ENCODE measurements around the gene ELF5. TPM values are rescaled to one million over a fixed set of nuclear protein-coding genes. Genes with fewer than 3 reads are reported as not detected.

ELF5 gene
- polyA plus RNA-seq, 1 donor from 2014 or later, result not detected

- TF ChIP-seq SMC3 (conservative IDR thresholded peaks at IDR 0.05; ENCODE audit: poor library complexity) (no peak), EZH2 (IDR thresholded peaks at IDR 0.05; ENCODE audit: borderline replicate concordance, insufficient read depth, low read length, poor library complexity, severe bottlenecking) (no peak), POLR2AphosphoS5 (IDR thresholded peaks at IDR 0.05) (no peak), MXI1 (conservative IDR thresholded peaks at IDR 0.05; ENCODE audit: poor library complexity, severe bottlenecking) (no peak), TAF1 (IDR thresholded peaks at IDR 0.05; ENCODE audit: low read depth) (no peak)
- H3K27ac ChIP-seq (ENCODE audit: low read length), result no peak overlapping the region
- no peaks in the 10 kb centered on the region for H3K79me2 ChIP-seq (replicated peaks; ENCODE audit: insufficient read depth, low read length)
- H3K9me2 ChIP-seq (ENCODE audit: insufficient read depth, low read length), result no peaks in the 10 kb centered on the region
- H2AFZ ChIP-seq (ENCODE audit: low read depth, low read length), result no peak overlapping the region
- H3K9ac ChIP-seq (ENCODE audit: low read length), result no peak overlapping the region
- no peaks in the 10 kb centered on the region for H4K20me1 ChIP-seq (ENCODE audit: insufficient read depth)
- no peaks in the 10 kb centered on the region for H3K9me3 ChIP-seq (ENCODE audit: low read length)
- no peak overlapping the region for H3K4me2 ChIP-seq (ENCODE audit: low read length)
- H3K4me3 ChIP-seq (ENCODE audit: low read length), result no peak overlapping the region
- H3K36me3 ChIP-seq (ENCODE audit: insufficient read depth, low read length), result no peaks in the 10 kb centered on the region
- no peaks in the 10 kb centered on the region for H3F3A ChIP-seq (ENCODE audit: insufficient read depth, low read length, poor library complexity, severe bottlenecking)
- H3K27me3 ChIP-seq (ENCODE audit: insufficient read depth, low read depth, low read length), result no peaks in the 10 kb centered on the region
These were observed 17.7 kb downstream of the ELF5 start for GRCh38 chr11:34495724-34496377.

GRCh38 chr11:34495239-34495723 lies 18.3 kb downstream of the ELF5 start:
- Histone ChIP-seq H3K79me2 (replicated peaks; ENCODE audit: insufficient read depth, low read length) (no peaks in the 10 kb centered on the region), H3K4me2 (ENCODE audit: low read length) (no peak overlapping the region), H3K36me3 (ENCODE audit: insufficient read depth, low read length) (no peaks in the 10 kb centered on the region), H3K9me2 (ENCODE audit: insufficient read depth, low read length) (no peaks in the 10 kb centered on the region), H4K20me1 (ENCODE audit: insufficient read depth) (no peaks in the 10 kb centered on the region), H3K9ac (ENCODE audit: low read length) (no peak overlapping the region), H3K9me3 (ENCODE audit: low read length) (no peaks in the 10 kb centered on the region), H2AFZ (ENCODE audit: low read depth, low read length) (no peak overlapping the region), H3K27ac (ENCODE audit: low read length) (no peak overlapping the region), H3K27me3 (ENCODE audit: insufficient read depth, low read depth, low read length) (no peaks in the 10 kb centered on the region), H3F3A (ENCODE audit: insufficient read depth, low read length, poor library complexity, severe bottlenecking) (no peaks in the 10 kb centered on the region), H3K4me3 (ENCODE audit: low read length) (no peak overlapping the region)
- TF ChIP-seq EP300 (conservative IDR thresholded peaks at IDR 0.05; ENCODE audit: poor library complexity, severe bottlenecking) (no peak), REST (IDR thresholded peaks at IDR 0.05; ENCODE audit: borderline replicate concordance) (no peak), EZH2 (IDR thresholded peaks at IDR 0.05; ENCODE audit: borderline replicate concordance, insufficient read depth, low read length, poor library complexity, severe bottlenecking) (no peak), SMC3 (conservative IDR thresholded peaks at IDR 0.05; ENCODE audit: poor library complexity) (no peak), CTCF (IDR thresholded peaks at IDR 0.05; ENCODE audit: poor library complexity, severe bottlenecking) (no peak), RAD21 (conservative IDR thresholded peaks at IDR 0.05) (no peak), POLR2AphosphoS5 (IDR thresholded peaks at IDR 0.05) (no peak), MXI1 (conservative IDR thresholded peaks at IDR 0.05; ENCODE audit: poor library complexity, severe bottlenecking) (no peak), TAF1 (IDR thresholded peaks at IDR 0.05; ENCODE audit: low read depth) (no peak)

All from neural cell (in vitro differentiated cells).